ENCODE data around the gene MTF1.

The MTF1 gene

GRCh38 chr1:37868466-37868865 lies 9.1 kb upstream of the MTF1 start:
- TF ChIP-seq TCF12 (IDR thresholded peaks at IDR 0.05; ENCODE audit: low read depth), result no peak
- no peak for TF ChIP-seq EGR1 (IDR thresholded peaks at IDR 0.05)
- no peak for TF ChIP-seq USF1 (IDR thresholded peaks at IDR 0.05)
- TF ChIP-seq CREB1 (IDR thresholded peaks at IDR 0.05; ENCODE audit: low read depth), result no peak
- no peak for TF ChIP-seq TAF1 (IDR thresholded peaks at IDR 0.05; ENCODE audit: low read depth)
- no peak for TF ChIP-seq YY1 (IDR thresholded peaks at IDR 0.05; ENCODE audit: low read depth)
- no peak for TF ChIP-seq ZBTB7A (IDR thresholded peaks at IDR 0.05; ENCODE audit: low read depth)
- no peak for TF ChIP-seq RAD21 (IDR thresholded peaks at IDR 0.05; ENCODE audit: low read depth)
- TF ChIP-seq EP300 (IDR thresholded peaks at IDR 0.05; ENCODE audit: borderline replicate concordance), result no peak
- no peak for TF ChIP-seq NFIC (IDR thresholded peaks at IDR 0.05)
- no peak for TF ChIP-seq CEBPB (IDR thresholded peaks at IDR 0.05)
- TF ChIP-seq FOXM1 (IDR thresholded peaks at IDR 0.05; ENCODE audit: borderline replicate concordance, low read depth), result no peak
- TF ChIP-seq MAX (IDR thresholded peaks at IDR 0.05), result no peak
- no peak for TF ChIP-seq REST (IDR thresholded peaks at IDR 0.05; ENCODE audit: low read depth)
- TF ChIP-seq TEAD4 (IDR thresholded peaks at IDR 0.05), result no peak

GRCh38 chr1:37867784-37868183 lies 8.4 kb upstream of the MTF1 start:
- no peak for TF ChIP-seq RAD21 (IDR thresholded peaks at IDR 0.05; ENCODE audit: low read depth)
- TF ChIP-seq TEAD4 (IDR thresholded peaks at IDR 0.05), result no peak
- TF ChIP-seq CEBPB (IDR thresholded peaks at IDR 0.05), result no peak
- no peak for TF ChIP-seq TCF12 (IDR thresholded peaks at IDR 0.05; ENCODE audit: low read depth)
- TF ChIP-seq TAF1 (IDR thresholded peaks at IDR 0.05; ENCODE audit: low read depth), result no peak
- no peak for TF ChIP-seq YY1 (IDR thresholded peaks at IDR 0.05; ENCODE audit: low read depth)
- no peak for TF ChIP-seq FOXM1 (IDR thresholded peaks at IDR 0.05; ENCODE audit: borderline replicate concordance, low read depth)
- TF ChIP-seq NFIC (IDR thresholded peaks at IDR 0.05), result no peak
- TF ChIP-seq EGR1 (IDR thresholded peaks at IDR 0.05), result no peak
- no peak for TF ChIP-seq CREB1 (IDR thresholded peaks at IDR 0.05; ENCODE audit: low read depth)
- no peak for TF ChIP-seq USF1 (IDR thresholded peaks at IDR 0.05)

- TF ChIP-seq EGR1 (IDR thresholded peaks at IDR 0.05), result no peak
- TF ChIP-seq NFIC (IDR thresholded peaks at IDR 0.05), result no peak
- TF ChIP-seq TCF12 (IDR thresholded peaks at IDR 0.05; ENCODE audit: low read depth), result no peak
- no peak for TF ChIP-seq MAX (IDR thresholded peaks at IDR 0.05)
- no peak for TF ChIP-seq TEAD4 (IDR thresholded peaks at IDR 0.05)
- TF ChIP-seq FOXM1 (IDR thresholded peaks at IDR 0.05; ENCODE audit: borderline replicate concordance, low read depth), result no peak
- TF ChIP-seq RAD21 (IDR thresholded peaks at IDR 0.05; ENCODE audit: low read depth), result no peak
- no peak for TF ChIP-seq CEBPB (IDR thresholded peaks at IDR 0.05)
- TF ChIP-seq EP300 (IDR thresholded peaks at IDR 0.05; ENCODE audit: borderline replicate concordance), result no peak
- TF ChIP-seq ZBTB7A (IDR thresholded peaks at IDR 0.05; ENCODE audit: low read depth), result no peak
- no peak for TF ChIP-seq USF1 (IDR thresholded peaks at IDR 0.05)
- TF ChIP-seq REST (IDR thresholded peaks at IDR 0.05; ENCODE audit: low read depth), result no peak
- no peak for TF ChIP-seq TAF1 (IDR thresholded peaks at IDR 0.05; ENCODE audit: low read depth)
- TF ChIP-seq CREB1 (IDR thresholded peaks at IDR 0.05; ENCODE audit: low read depth), result no peak
- TF ChIP-seq YY1 (IDR thresholded peaks at IDR 0.05; ENCODE audit: low read depth), result no peak
These were observed 7.1 kb upstream of the MTF1 start for GRCh38 chr1:37866491-37866890.

- TF ChIP-seq NFIC (IDR thresholded peaks at IDR 0.05), result no peak
- no peak for TF ChIP-seq FOXM1 (IDR thresholded peaks at IDR 0.05; ENCODE audit: borderline replicate concordance, low read depth)
- TF ChIP-seq USF1 (IDR thresholded peaks at IDR 0.05), result no peak
- peak; percentile 74 for TF ChIP-seq REST (IDR thresholded peaks at IDR 0.05; ENCODE audit: low read depth)
- no peak for TF ChIP-seq CREB1 (IDR thresholded peaks at IDR 0.05; ENCODE audit: low read depth)
- TF ChIP-seq TCF12 (IDR thresholded peaks at IDR 0.05; ENCODE audit: low read depth), result no peak
- TF ChIP-seq TAF1 (IDR thresholded peaks at IDR 0.05; ENCODE audit: low read depth), result no peak
- TF ChIP-seq TEAD4 (IDR thresholded peaks at IDR 0.05), result no peak
- no peak for TF ChIP-seq CEBPB (IDR thresholded peaks at IDR 0.05)
- TF ChIP-seq RAD21 (IDR thresholded peaks at IDR 0.05; ENCODE audit: low read depth), result no peak
- TF ChIP-seq ZBTB7A (IDR thresholded peaks at IDR 0.05; ENCODE audit: low read depth), result no peak
- TF ChIP-seq YY1 (IDR thresholded peaks at IDR 0.05; ENCODE audit: low read depth), result no peak
- no peak for TF ChIP-seq EP300 (IDR thresholded peaks at IDR 0.05; ENCODE audit: borderline replicate concordance)
- no peak for TF ChIP-seq EGR1 (IDR thresholded peaks at IDR 0.05)
- TF ChIP-seq MAX (IDR thresholded peaks at IDR 0.05), result peak; percentile 35; the same call in 1 of the 2 replicates
These were observed 6.1 kb upstream of the MTF1 start for GRCh38 chr1:37865348-37866120.
